ENCODE measurements around the gene TRIM33. TPM values are rescaled to one million over a fixed set of nuclear protein-coding genes. Genes with fewer than 3 reads are reported as not detected.

The TRIM33 gene
- polyA plus RNA-seq, 1 donor (not counting 4 experiments of a cell fraction or from before 2014, with no cell fraction given): 26.4 TPM

DNA sequence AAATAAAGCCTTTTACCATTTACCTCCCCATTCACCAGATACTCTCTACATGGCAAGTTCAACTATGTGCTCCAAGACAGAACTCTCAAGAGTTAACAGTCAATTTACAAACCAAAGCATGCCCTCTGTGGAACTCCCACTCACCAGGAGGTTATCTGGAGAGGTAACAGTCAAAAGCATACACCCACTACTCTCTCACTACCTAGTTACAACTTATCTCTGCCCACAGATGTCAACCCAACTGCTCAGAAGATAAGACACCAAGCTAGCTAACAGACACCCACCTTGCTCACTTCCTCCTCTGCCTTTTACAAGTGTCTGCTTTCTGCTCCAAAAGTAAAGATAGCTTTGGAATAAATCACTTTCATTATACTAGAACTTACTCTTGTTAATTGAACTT, 131.0 kb downstream of the TRIM33 start:
- Histone ChIP-seq H3K4me3 (ENCODE audit: control insufficient read depth in 2 of 3, extremely low read depth in 1 of 3, insufficient read depth in 2 of 3, low read depth in 1 of 3, low read length in 3 of 3) (no peak overlapping the region), H3K9ac (ENCODE audit: control insufficient read depth, extremely low read depth, insufficient read depth, low read length) (no peak overlapping the region), H4K20me1 (ENCODE audit: control insufficient read depth, extremely low read depth, insufficient read depth, low read length) (no peaks in the 10 kb centered on the region), H3K36me3 (ENCODE audit: control insufficient read depth in 2 of 2, extremely low read depth in 1 of 2, insufficient read depth in 2 of 2, low read length in 2 of 2) (no peaks in the 10 kb centered on the region), H3K4me1 (ENCODE audit: control insufficient read depth, extremely low read depth, insufficient read depth, low read length) (no peaks in the 10 kb centered on the region), H3K79me2 (ENCODE audit: control insufficient read depth, insufficient read depth, low read length) (no peaks in the 10 kb centered on the region), H2AFZ (ENCODE audit: control insufficient read depth, low read length) (no peak overlapping the region), H3K9me1 (ENCODE audit: control insufficient read depth, extremely low read depth, insufficient read depth, low read length) (no peaks in the 10 kb centered on the region), H3K27me3 (ENCODE audit: control insufficient read depth, extremely low read depth, insufficient read depth, low read length) (no peaks in the 10 kb centered on the region), H3K9me3 (ENCODE audit: control insufficient read depth, low read depth, low read length) (no peaks in the 10 kb centered on the region), H3K4me2 (ENCODE audit: control insufficient read depth, extremely low read depth, insufficient read depth, low read depth, low read length) (no peak overlapping the region), H3K27ac (ENCODE audit: control insufficient read depth, insufficient read depth, low read length) (no peak overlapping the region)
- DNase-seq (ENCODE audit: low read depth, low spot score): no peak
- dilution Hi-C loops (cut with MboI; ENCODE audit: extremely low pct_ligation_motif_present, low sequenced_read_pairs): no loop called here
- no peak for FAIRE-seq
- TF ChIP-seq EZH2 (IDR thresholded peaks at IDR 0.05; ENCODE audit: low read length): no peak

DNA sequence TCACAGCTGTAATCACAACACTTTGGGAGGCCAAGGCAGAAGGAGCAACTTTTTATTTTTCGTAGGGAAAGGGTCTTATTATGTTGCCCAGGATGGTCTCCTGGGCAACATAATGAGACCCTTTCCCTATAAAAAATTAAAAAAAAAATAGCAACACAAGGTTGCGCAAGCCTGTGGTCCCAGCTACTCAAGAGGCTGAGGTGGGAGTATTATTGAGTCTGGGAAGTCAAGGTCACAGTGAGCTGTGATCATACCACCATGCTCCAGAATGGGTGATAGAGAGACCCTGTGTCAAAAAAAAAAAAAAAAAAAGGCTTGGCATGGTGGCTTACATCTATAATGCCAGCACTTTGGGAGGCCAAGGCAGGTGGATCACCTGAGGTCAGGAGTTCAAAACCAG, 131.6 kb downstream of the TRIM33 start:
- H3K9ac ChIP-seq (ENCODE audit: control insufficient read depth, extremely low read depth, insufficient read depth, low read length): no peak overlapping the region

More for the DNA sequence above, 131.6 kb downstream of the TRIM33 start:
- no peaks in the 10 kb centered on the region for H3K4me1 ChIP-seq (ENCODE audit: control insufficient read depth, extremely low read depth, insufficient read depth, low read length)
- H3K9me3 ChIP-seq (ENCODE audit: control insufficient read depth, low read depth, low read length): no peaks in the 10 kb centered on the region
- FAIRE-seq: no peak
- no peak overlapping the region for H2AFZ ChIP-seq (ENCODE audit: control insufficient read depth, low read length)
- no peaks in the 10 kb centered on the region for H3K27me3 ChIP-seq (ENCODE audit: control insufficient read depth, extremely low read depth, insufficient read depth, low read length)
- no peaks in the 10 kb centered on the region for H3K9me1 ChIP-seq (ENCODE audit: control insufficient read depth, extremely low read depth, insufficient read depth, low read length)
- no peak overlapping the region for H3K4me2 ChIP-seq (ENCODE audit: control insufficient read depth, extremely low read depth, insufficient read depth, low read depth, low read length)
- no peaks in the 10 kb centered on the region for H4K20me1 ChIP-seq (ENCODE audit: control insufficient read depth, extremely low read depth, insufficient read depth, low read length)
- no peaks in the 10 kb centered on the region for H3K36me3 ChIP-seq (ENCODE audit: control insufficient read depth in 2 of 2, extremely low read depth in 1 of 2, insufficient read depth in 2 of 2, low read length in 2 of 2)
- H3K27ac ChIP-seq (ENCODE audit: control insufficient read depth, insufficient read depth, low read length): no peak overlapping the region
- dilution Hi-C loops (cut with MboI; ENCODE audit: extremely low pct_ligation_motif_present, low sequenced_read_pairs): no loop called here
- no peak overlapping the region for H3K4me3 ChIP-seq (ENCODE audit: control insufficient read depth in 2 of 3, extremely low read depth in 1 of 3, insufficient read depth in 2 of 3, low read depth in 1 of 3, low read length in 3 of 3)
- no peak for TF ChIP-seq CTCF (optimal IDR thresholded peaks at IDR 0.05 in 1 of 3, IDR thresholded peaks at IDR 0.05 in 1 of 3, conservative IDR thresholded peaks at IDR 0.05 in 1 of 3; ENCODE audit: extremely low read depth in 1 of 3, insufficient read depth in 2 of 3, low read length in 3 of 3)
- TF ChIP-seq EZH2 (IDR thresholded peaks at IDR 0.05; ENCODE audit: low read length): no peak
- H3K79me2 ChIP-seq (ENCODE audit: control insufficient read depth, insufficient read depth, low read length): no peaks in the 10 kb centered on the region
- DNase-seq (ENCODE audit: low read depth, low spot score): no peak
